Neural crest cell (in vitro differentiated cells): ENCODE measurements around the gene EML5. TPM values are rescaled to one million over a fixed set of nuclear protein-coding genes. Genes with fewer than 3 reads are reported as not detected.

Experiments used
- DNase-seq: peaks from one replicate; pipeline ENCODE4 v3.0.0; 2021; ENCODE audit warnings: low read depth, mixed read lengths, low spot score
- H3K27ac Mint-ChIP-seq: one replicate; pipeline ENCODE4 v1.8.0; 2021; ENCODE audit warnings: mild to moderate bottlenecking, mixed read lengths; ENCODE audit not compliant: unreplicated experiment
- H3K27me3 Mint-ChIP-seq: 2 replicates; pipeline ENCODE4 v1.8.0; 2021; ENCODE audit warnings: low read depth, mild to moderate bottlenecking, mixed read lengths
- H3K36me3 Mint-ChIP-seq: 2 replicates; pipeline ENCODE4 v1.8.0; 2021; ENCODE audit warnings: low read depth, mild to moderate bottlenecking, mixed read lengths
- H3K4me1 Mint-ChIP-seq: 2 replicates; pipeline ENCODE4 v1.8.0; 2021; ENCODE audit warnings: mixed read lengths
- H3K4me3 Mint-ChIP-seq: one replicate; pipeline ENCODE4 v1.8.0; 2021; ENCODE audit warnings: mild to moderate bottlenecking, mixed read lengths
- H3K9me3 Mint-ChIP-seq: 2 replicates; pipeline ENCODE4 v1.8.0; 2021; ENCODE audit warnings: mixed read lengths
- CTCF ChIP-seq: fragments of 200-600 bp; sonication (generic); conservative IDR thresholded peaks from 2 replicates; pipeline ENCODE4 v1.5.0; 2021; ENCODE audit warnings: antibody characterized with exemption, mild to moderate bottlenecking
- total RNA-seq: library from RNA; stranded (reverse); gene quantifications from 2 replicates; pipeline ENCODE4 v1.2.1, GENCODE V29; 2021

Gene EML5
- total RNA-seq, 1 donor from 2014 or later: 1.3 TPM

- TF ChIP-seq CTCF: no peak
- no peaks in the 10 kb centered on the region for H3K4me1 Mint-ChIP-seq
- no peak overlapping the region for H3K4me3 Mint-ChIP-seq
Observed at GRCh38 chr14:88727057-88727456, 65.7 kb downstream of the EML5 start.

GRCh38 chr14:88710709-88711108 is 82.0 kb downstream of the EML5 start:
- Mint-ChIP-seq H3K27me3 (no peaks in the 10 kb centered on the region), H3K9me3 (no peaks in the 10 kb centered on the region), H3K27ac (no peak overlapping the region), H3K4me3 (no peak overlapping the region), H3K36me3 (no peaks in the 10 kb centered on the region), H3K4me1 (no peaks in the 10 kb centered on the region)
- DNase-seq: no peak
- no peak for TF ChIP-seq CTCF

More at GRCh38 chr14:88727057-88727456, 65.7 kb downstream of the EML5 start:
- Mint-ChIP-seq H3K27me3 (no peaks in the 10 kb centered on the region), H3K9me3 (no peaks in the 10 kb centered on the region), H3K27ac (no peak overlapping the region), H3K36me3 (no peaks in the 10 kb centered on the region)
- DNase-seq: no peak

GRCh38 chr14:88707088-88707487 is 85.7 kb downstream of the EML5 start:
- no peaks in the 10 kb centered on the region for H3K9me3 Mint-ChIP-seq
- DNase-seq: no peak
- H3K4me1 Mint-ChIP-seq: no peaks in the 10 kb centered on the region
- H3K36me3 Mint-ChIP-seq: no peaks in the 10 kb centered on the region
- no peak overlapping the region for H3K27ac Mint-ChIP-seq
- no peak overlapping the region for H3K4me3 Mint-ChIP-seq
- H3K27me3 Mint-ChIP-seq: no peaks in the 10 kb centered on the region
- no peak for TF ChIP-seq CTCF

- Mint-ChIP-seq H3K4me3 (no peak overlapping the region), H3K27ac (no peak overlapping the region), H3K4me1 (no peaks in the 10 kb centered on the region), H3K27me3 (no peaks in the 10 kb centered on the region), H3K36me3 (no peaks in the 10 kb centered on the region), H3K9me3 (no peaks in the 10 kb centered on the region)
- DNase-seq: no peak
- no peak for TF ChIP-seq CTCF
Observed at GRCh38 chr14:88706425-88706824, 86.3 kb downstream of the EML5 start.

- Mint-ChIP-seq H3K36me3 (no peaks in the 10 kb centered on the region), H3K27me3 (peaks cover 15% of the 10 kb centered on the region), H3K4me3 (no peak overlapping the region), H3K9me3 (no peaks in the 10 kb centered on the region), H3K4me1 (no peaks in the 10 kb centered on the region), H3K27ac (no peak overlapping the region)
- no peak for TF ChIP-seq CTCF
- no peak for DNase-seq
Observed at GRCh38 chr14:88698651-88699050, 94.1 kb downstream of the EML5 start.

- no peak overlapping the region for H3K27ac Mint-ChIP-seq
- TF ChIP-seq CTCF: no peak
- no peaks in the 10 kb centered on the region for H3K4me1 Mint-ChIP-seq
Observed at GRCh38 chr14:88695870-88696269, 96.9 kb downstream of the EML5 start.

More at GRCh38 chr14:88695870-88696269, 96.9 kb downstream of the EML5 start:
- DNase-seq: no peak
- Mint-ChIP-seq H3K27me3 (peaks cover 11% of the 10 kb centered on the region), H3K9me3 (no peaks in the 10 kb centered on the region), H3K4me3 (no peak overlapping the region), H3K36me3 (no peaks in the 10 kb centered on the region)
